CD4-positive, alpha-beta T cell (primary cell): ENCODE results near the gene USP37. TPM values are rescaled to one million over a fixed set of nuclear protein-coding genes. Genes with fewer than 3 reads are reported as not detected.

Experiments
- ATAC-seq: fragments of 200-7000 bp; cut with Tn5 transposase; one replicate; pipeline ENCODE4 v1.10.0; 2022; ENCODE audit warnings: mild to moderate bottlenecking; ENCODE audit not compliant: poor library complexity
- CTCF ChIA-PET: fragments of 350-600 bp; sonication (Branson Sonifier 250); formaldehyde crosslinking; loops from one replicate; lab custom pipeline; 2021; ENCODE audit warnings: antibody characterized with exemption, inconsistent platforms; lab: Charles Lee
- POLR2A ChIA-PET: fragments of 350-600 bp; sonication (Branson Sonifier 250); formaldehyde crosslinking; loops from one replicate; lab custom pipeline; 2021; ENCODE audit warnings: antibody characterized with exemption, inconsistent platforms; lab: Charles Lee
- DNase-seq, 14 experiments: peaks; one replicate each; pipeline ENCODE4 v3.0.0-alpha.2; 2013 to 2020; ENCODE audit warnings: mixed read lengths in 2 of 14
- H3K27ac ChIP-seq, 2 donors: one replicate each; pipeline versions ENCODE4 v1.5.1 to v1.7.0; 2013; ENCODE audit warnings: low read length in 2 of 2, low read depth in 1 of 2, mild to moderate bottlenecking in 1 of 2
- H3K27me3 ChIP-seq, 2 experiments: 1 replicate in 1 of 2; 2 replicates in 1 of 2; pipeline versions ENCODE4 v1.6.1 to v1.7.0; 2013; ENCODE audit warnings: low read length in 2 of 2, control low read depth in 1 of 2, mild to moderate bottlenecking in 1 of 2, moderate library complexity in 1 of 2; ENCODE audit not compliant: insufficient read depth in 2 of 2, control insufficient read depth in 1 of 2
- H3K36me3 ChIP-seq: one replicate; pipeline ENCODE4 v1.6.1; 2013; ENCODE audit warnings: low read length, control low read depth; ENCODE audit not compliant: insufficient read depth
- H3K4me1 ChIP-seq: one replicate; pipeline ENCODE4 v1.6.1; 2013; ENCODE audit warnings: low read length, control low read depth; ENCODE audit not compliant: insufficient read depth
- H3K4me3 ChIP-seq: one replicate; pipeline ENCODE4 v1.5.1; 2013; ENCODE audit warnings: mild to moderate bottlenecking, low read length, moderate library complexity
- H3K9me3 ChIP-seq, 2 experiments: 1 replicate in 1 of 2; 2 replicates in 1 of 2; pipeline versions ENCODE4 v1.6.1 to v1.7.0; 2013; ENCODE audit warnings: low read length in 2 of 2, mild to moderate bottlenecking in 2 of 2, control low read depth in 1 of 2, moderate library complexity in 1 of 2; ENCODE audit not compliant: control insufficient read depth in 1 of 2, insufficient read depth in 1 of 2
- H3K27ac Mint-ChIP-seq: one replicate; pipeline ENCODE4 v1.8.0; 2020; ENCODE audit warnings: mixed read lengths
- H3K27me3 Mint-ChIP-seq: one replicate; pipeline ENCODE4 v1.8.0; 2021; ENCODE audit warnings: mixed read lengths
- H3K36me3 Mint-ChIP-seq: one replicate; pipeline ENCODE4 v1.8.0; 2021; ENCODE audit warnings: low read depth, mixed read lengths
- H3K4me1 Mint-ChIP-seq: one replicate; pipeline ENCODE4 v1.8.0; 2021; ENCODE audit warnings: low read depth, mixed read lengths
- H3K4me3 Mint-ChIP-seq: one replicate; pipeline ENCODE4 v1.8.0; 2020; ENCODE audit warnings: mild to moderate bottlenecking, mixed read lengths
- H3K9me3 Mint-ChIP-seq: one replicate; pipeline ENCODE4 v1.8.0; 2020; ENCODE audit warnings: mixed read lengths
- CTCF ChIP-seq: fragments of 200-600 bp; IDR thresholded peaks from one replicate; pipeline ENCODE4 v1.8.0; 2022; ENCODE audit warnings: antibody characterized with exemption, mild to moderate bottlenecking
- intact Hi-C, 2 experiments: fragments of 100-400 bp; cut with DNase I in 1 of 2; cut with micrococcal nuclease in 1 of 2; formaldehyde crosslinking; loops; one replicate each; pipeline versions ENCODE4 v1.15.1 to v1.9.0; 2023 to 2025; cut with DNase I, micrococcal nuclease
- total RNA-seq, 174 experiments: library from RNA in 2 of 174; stranded (reverse) in 2 of 174; gene quantifications; one replicate each; pipeline ENCODE4 v1.2.3 and lab custom pipeline; 2021 to 2026

USP37 gene
- total RNA-seq, 2 experiments from 2014 or later = 20.2 to 24.4 TPM

- peak in 2 of 14 experiments; percentile 8 to 35 for DNase-seq
- Histone ChIP-seq H3K36me3 (peaks cover 39% of the 10 kb centered on the region), H3K4me3 (no peak overlapping the region), H3K27me3 (no peaks in the 10 kb centered on the region), H3K4me1 (peaks cover 74% of the 10 kb centered on the region), H3K27ac (peak overlapping the region in 1 of 2 donors; percentile 78), H3K9me3 (no peaks in the 10 kb centered on the region)
- intact Hi-C loops = loop anchor here in 1 of 2 experiments (5.0 to 10.0 kb wide), 2 partner anchors 113 to 770 kb away; partner anchors contain the start of genes CNPPD1, RETREG2 and SLC23A3
- Mint-ChIP-seq H3K27me3 (no peaks in the 10 kb centered on the region), H3K4me1 (peaks cover 60% of the 10 kb centered on the region), H3K36me3 (peaks cover 61% of the 10 kb centered on the region), H3K9me3 (no peaks in the 10 kb centered on the region), H3K4me3 (peak overlapping the region; percentile 71), H3K27ac (peak overlapping the region; percentile 88)
- no peak for TF ChIP-seq CTCF
- no peak for ATAC-seq
- CTCF ChIA-PET = interaction anchor here (1.0 kb wide), 2 partner anchors 8 kb away, joined by 3 read pairs; no protein-coding TSS in a partner anchor
- POLR2A ChIA-PET = interaction anchor here (0.7 to 5.0 kb wide), 6 partner anchors 9 to 134 kb away, joined by 3 to 74 read pairs (median 6); partner anchors contain the start of genes AAMP and PNKD
Measured at GRCh38 chr2:218404351-218405085, 163.6 kb downstream of the USP37 start.

DNA sequence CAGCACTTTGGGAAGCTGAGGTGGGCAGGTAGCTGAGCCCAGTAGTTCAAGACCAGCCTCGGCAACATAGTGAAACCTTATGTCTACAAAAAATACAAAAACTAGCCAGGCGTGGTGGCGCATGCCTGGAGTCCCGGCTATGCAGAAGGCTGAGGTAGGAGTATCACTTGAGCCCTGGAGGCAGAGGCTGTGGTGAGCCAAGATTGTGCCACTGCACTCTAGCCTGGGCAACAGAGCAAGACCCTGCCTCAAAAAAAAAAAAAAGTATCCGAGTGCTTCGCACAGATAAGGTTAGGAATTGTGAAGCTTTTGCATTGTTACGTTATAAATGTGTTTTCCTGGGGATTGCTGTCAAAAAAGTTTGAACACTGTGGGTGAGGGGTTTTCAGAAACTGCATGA, 164.3 kb downstream of the USP37 start:
- Histone ChIP-seq H3K27ac (no peak overlapping the region), H3K36me3 (peaks cover 39% of the 10 kb centered on the region), H3K4me1 (peaks cover 80% of the 10 kb centered on the region), H3K9me3 (no peaks in the 10 kb centered on the region), H3K4me3 (no peak overlapping the region), H3K27me3 (no peaks in the 10 kb centered on the region)
- no peaks in the 10 kb centered on the region for H3K9me3 Mint-ChIP-seq
- peaks cover 66% of the 10 kb centered on the region for H3K36me3 Mint-ChIP-seq
- no peak for TF ChIP-seq CTCF
- no peaks in the 10 kb centered on the region for H3K27me3 Mint-ChIP-seq
- peaks cover 60% of the 10 kb centered on the region for H3K4me1 Mint-ChIP-seq
- DNase-seq (no peak), ATAC-seq (no peak)
- intact Hi-C loops = loop anchor here in 1 of 2 experiments (10.0 kb wide), 1 partner anchor 771 kb away; the partner anchor contains the start of genes CNPPD1, RETREG2 and SLC23A3
- peak overlapping the region; percentile 88 for H3K27ac Mint-ChIP-seq
- CTCF ChIA-PET = interaction anchor here (1.0 kb wide), 1 partner anchor 8 kb away, joined by 3 read pairs; no protein-coding TSS in a partner anchor
- POLR2A ChIA-PET = interaction anchor here (2.5 kb wide), 1 partner anchor 133 kb away, joined by 12 read pairs; the partner anchor contains the start of genes AAMP and PNKD
- H3K4me3 Mint-ChIP-seq = peak overlapping the region; percentile 71

GRCh38 chr2:218402911-218403411, 165.2 kb downstream of the USP37 start:
- Histone ChIP-seq H3K36me3 (peaks cover 39% of the 10 kb centered on the region), H3K27ac (no peak overlapping the region), H3K9me3 (no peaks in the 10 kb centered on the region), H3K4me1 (peaks cover 83% of the 10 kb centered on the region), H3K27me3 (no peaks in the 10 kb centered on the region), H3K4me3 (no peak overlapping the region)
- intact Hi-C loops = loop anchor here in 1 of 2 experiments (10.0 kb wide), 1 partner anchor 772 kb away; the partner anchor contains the start of genes CNPPD1, RETREG2 and SLC23A3
- peaks cover 68% of the 10 kb centered on the region for H3K36me3 Mint-ChIP-seq
- no peaks in the 10 kb centered on the region for H3K9me3 Mint-ChIP-seq
- DNase-seq (peak in 1 of 14 experiments; percentile 33), ATAC-seq (no peak)
- H3K4me3 Mint-ChIP-seq = peak overlapping the region; percentile 71
- ChIA-PET CTCF (interaction anchor here (0.6 to 1.6 kb wide), 2 partner anchors 24 to 110 kb away, joined by 3 to 5 read pairs; partner anchors contain the start of gene TMBIM1), POLR2A (no interaction called here)
- peaks cover 55% of the 10 kb centered on the region for H3K4me1 Mint-ChIP-seq
- no peak for TF ChIP-seq CTCF
- H3K27ac Mint-ChIP-seq = peak overlapping the region; percentile 88
- H3K27me3 Mint-ChIP-seq = no peaks in the 10 kb centered on the region
